Body of pancreas (tissue), 4 donors: ENCODE data around the gene OR6K6.

Source experiments
- CTCF ChIP-seq, 7 experiments: fragments of 450-650 bp in 4 of 7; fragments of 200-600 bp in 3 of 7; sonication (generic) in 3 of 7; IDR thresholded peaks; one replicate each; pipeline ENCODE4 v1.5.1; 2016 to 2019; ENCODE audit warnings: antibody characterized with exemption in 7 of 7
- POLR2A ChIP-seq, 3 donors: fragments of 450-650 bp; IDR thresholded peaks; one replicate each; pipeline ENCODE4 v1.6.1; 2016; ENCODE audit warnings: antibody characterized with exemption in 3 of 3, mild to moderate bottlenecking in 2 of 3

- no peak for TF ChIP-seq POLR2A (IDR thresholded peaks at IDR 0.05)
- no peak for TF ChIP-seq CTCF (IDR thresholded peaks at IDR 0.05)
Observed at GRCh38 chr1:158799689-158800088, 45.2 kb downstream of the OR6K6 start.
